ENCODE data around the gene TPSG1.

- TF ChIP-seq E2F1 (CRISPR knock-in tag; IDR thresholded peaks at IDR 0.05) (no peak), CTCF (IDR thresholded peaks at IDR 0.05) (no peak), JUN (CRISPR knock-in tag; IDR thresholded peaks at IDR 0.05) (no peak), ATF6 (CRISPR knock-in tag; IDR thresholded peaks at IDR 0.05) (no peak), ZNF232 (CRISPR knock-in tag; IDR thresholded peaks at IDR 0.05) (no peak), FOXK1 (CRISPR knock-in tag; IDR thresholded peaks at IDR 0.05) (no peak), TCF7 (CRISPR knock-in tag; IDR thresholded peaks at IDR 0.05; ENCODE audit: low read depth) (no peak), ZNF281 (CRISPR knock-in tag; IDR thresholded peaks at IDR 0.05) (no peak), HMGXB4 (CRISPR knock-in tag; IDR thresholded peaks at IDR 0.05) (no peak)
Observed at GRCh38 chr16:1171854-1172428, 53.1 kb downstream of the TPSG1 start.
